Right lobe of liver (tissue), 4 donors: ENCODE data around the gene TMEM139.

Source experiments
- CTCF ChIP-seq, 4 donors: fragments of 200-600 bp in 3 of 4; fragments of 450-650 bp in 1 of 4; IDR thresholded peaks; one replicate each; pipeline versions ENCODE4 v1.5.1 to v1.8.0; 2016 to 2022; ENCODE audit warnings: antibody characterized with exemption in 4 of 4, mild to moderate bottlenecking in 2 of 4
- POLR2A ChIP-seq: fragments of 450-650 bp; IDR thresholded peaks from one replicate; pipeline ENCODE4 v1.6.1; 2017; ENCODE audit warnings: antibody characterized with exemption, mild to moderate bottlenecking
- donor health status: DM: no; HTN: no; CAD: no.
- donor health status: DM: no; HTN: no; CAD: no.
- donor health status: DM: no; HTN: yes; CAD: no.

GRCh38 chr7:143316492-143316891 is 31.7 kb downstream of the TMEM139 start:
- TF ChIP-seq CTCF (IDR thresholded peaks at IDR 0.05) (no peak), POLR2A (no peak)
